K562 (cell line): Measurements from ENCODE around the gene DNAJB13. TPM values are rescaled to one million over a fixed set of nuclear protein-coding genes. Genes with fewer than 3 reads are reported as not detected.

ENCODE experiments used
- CBFA2T2 ChIP-seq: fragments of 450-650 bp; conservative IDR thresholded peaks from 2 replicates; pipeline ENCODE4 v1.6.1; 2017; ENCODE audit warnings: mild to moderate bottlenecking
- CREB1 ChIP-seq, 2 experiments: sonication (generic) in 1 of 2; formaldehyde crosslinking in 1 of 2; IDR thresholded peaks; 2 replicates each; pipeline versions ENCODE4 v1.6.1 to v1.8.0; 2012 to 2022; ENCODE audit warnings: inconsistent platforms in 1 of 2, mild to moderate bottlenecking in 1 of 2, missing genetic modification reagents in 1 of 2, moderate library complexity in 1 of 2
- DACH1 ChIP-seq: fragments of 450-650 bp; IDR thresholded peaks from 2 replicates; pipeline ENCODE4 v1.6.1; 2018; ENCODE audit not compliant: partially characterized antibody
- E4F1 ChIP-seq: fragments of 250-450 bp; sonication (Bioruptor Pico); IDR thresholded peaks from 2 replicates; pipeline ENCODE4 v1.5.0; 2021; ENCODE audit warnings: mild to moderate bottlenecking, borderline replicate concordance
- EHMT2 ChIP-seq: fragments of 450-650 bp; IDR thresholded peaks from 2 replicates; pipeline ENCODE4 v1.6.1; 2018; ENCODE audit warnings: antibody characterized with exemption
- EP400 ChIP-seq: fragments of 450-650 bp; IDR thresholded peaks from 2 replicates; pipeline ENCODE4 v1.6.1; 2017; ENCODE audit warnings: antibody characterized with exemption, mild to moderate bottlenecking, moderate library complexity
- ETS1 ChIP-seq: conservative IDR thresholded peaks from 2 replicates; pipeline ENCODE4 v1.6.1; 2011; ENCODE audit warnings: low read depth, mild to moderate bottlenecking, low read length; ENCODE audit not compliant: control insufficient read depth
- GABPA ChIP-seq: fragments of 200-800 bp; sonication (Bioruptor generic); conservative IDR thresholded peaks from 2 replicates; pipeline ENCODE4 v1.6.1; 2016; ENCODE audit warnings: low read depth, missing genetic modification characterization, missing compliant biosample characterization
- GABPB2 ChIP-seq: fragments of 250-450 bp; sonication (Bioruptor Pico); conservative IDR thresholded peaks from 2 replicates; pipeline ENCODE4 v1.5.1; 2021; ENCODE audit warnings: mild to moderate bottlenecking
- JUN ChIP-seq, 2 experiments: sonication (generic) in 1 of 2; formaldehyde crosslinking in 1 of 2; IDR thresholded peaks; 2 replicates each; pipeline versions ENCODE4 v1.6.1 to v1.8.0; 2012 to 2022; ENCODE audit warnings: borderline replicate concordance in 2 of 2, mild to moderate bottlenecking in 2 of 2, improper control_type of control experiment in 1 of 2, low read depth in 1 of 2, low read length in 1 of 2, missing genetic modification reagents in 1 of 2
- MTA2 ChIP-seq: fragments of 450-650 bp; IDR thresholded peaks from 2 replicates; pipeline ENCODE4 v1.6.1; 2016; ENCODE audit warnings: low read depth
- MYBL2 ChIP-seq, 2 experiments: fragments of 450-650 bp in 1 of 2; sonication (generic) in 1 of 2; formaldehyde crosslinking in 1 of 2; IDR thresholded peaks; 2 replicates each; pipeline versions ENCODE4 v1.6.1 to v1.8.1; 2017 to 2022; ENCODE audit warnings: borderline replicate concordance in 1 of 2, inconsistent platforms in 1 of 2, low read depth in 1 of 2, mild to moderate bottlenecking in 1 of 2, missing genetic modification reagents in 1 of 2, moderate library complexity in 1 of 2
- NELFE ChIP-seq: IDR thresholded peaks from 2 replicates; pipeline ENCODE4 v1.6.1; 2011; ENCODE audit warnings: mild to moderate bottlenecking; ENCODE audit not compliant: insufficient read depth, insufficient read length
- NFE2L1 ChIP-seq: fragments of 450-650 bp; IDR thresholded peaks from 2 replicates; pipeline ENCODE4 v1.6.1; 2016; ENCODE audit warnings: missing genetic modification characterization, low read depth, mild to moderate bottlenecking, missing compliant biosample characterization, moderate library complexity, borderline replicate concordance
- NUFIP1 ChIP-seq: fragments of 450-650 bp; IDR thresholded peaks from 2 replicates; pipeline ENCODE4 v1.6.1; 2018; ENCODE audit not compliant: partially characterized antibody
- POLR2AphosphoS2 ChIP-seq: IDR thresholded peaks from 2 replicates; pipeline ENCODE4 v1.6.1; 2012; ENCODE audit warnings: low read length, improper control_type of control experiment
- RBM17 ChIP-seq: fragments of 200-400 bp; formaldehyde crosslinking; IDR thresholded peaks from 2 replicates; pipeline ENCODE4 v1.6.1; 2017; ENCODE audit warnings: low read depth, mild to moderate bottlenecking, low read length, borderline replicate concordance
- RBM34 ChIP-seq: fragments of 200-400 bp; formaldehyde crosslinking; IDR thresholded peaks from 2 replicates; pipeline ENCODE4 v1.6.1; 2018; ENCODE audit warnings: low read length, borderline replicate concordance; ENCODE audit not compliant: insufficient read depth
- SMARCE1 ChIP-seq: fragments of 450-650 bp; IDR thresholded peaks from 2 replicates; pipeline ENCODE4 v1.7.1; 2016; ENCODE audit warnings: mild to moderate bottlenecking
- SRSF9 ChIP-seq: fragments of 200-400 bp; formaldehyde crosslinking; IDR thresholded peaks from 2 replicates; pipeline ENCODE4 v1.6.1; 2017; ENCODE audit warnings: low read depth, low read length, borderline replicate concordance
- SUPT5H ChIP-seq: fragments of 450-650 bp; IDR thresholded peaks from 2 replicates; pipeline ENCODE4 v1.6.1; 2016
- TBP ChIP-seq: optimal IDR thresholded peaks from 2 replicates; pipeline ENCODE3; 2011; ENCODE audit warnings: low read depth, low read length, improper control_type of control experiment
- ZEB2 ChIP-seq: fragments of 450-650 bp; IDR thresholded peaks from 2 replicates; pipeline ENCODE4 v1.6.1; 2016
- ZKSCAN8 ChIP-seq: fragments of 200-800 bp; sonication (Bioruptor generic); IDR thresholded peaks from 2 replicates; pipeline ENCODE4 v1.6.1; 2016; ENCODE audit warnings: missing genetic modification characterization, missing compliant biosample characterization
- ZNF12 ChIP-seq: sonication (generic); formaldehyde crosslinking; IDR thresholded peaks from 2 replicates; pipeline ENCODE4 v1.4.0; 2020; ENCODE audit warnings: mild to moderate bottlenecking, missing genetic modification reagents
- ZNF232 ChIP-seq: sonication (generic); formaldehyde crosslinking; IDR thresholded peaks from 2 replicates; pipeline ENCODE4 v1.8.0; 2022; ENCODE audit warnings: mild to moderate bottlenecking, missing genetic modification reagents
- polyA plus RNA-seq, 8 experiments: library from polyadenylated mRNA; depleted of rRNA in 4 of 8; stranded (reverse) in 5 of 8; unstranded in 3 of 8; fragments of >200 nt; fragmentation: Nextera tagmentation in 2 of 8; fragmentation: Illumina TruSeq in 1 of 8; extraction: Ambion mirVana in 2 of 8; extraction: Trizol in 1 of 8; gene quantifications; 2 replicates each; pipeline versions ENCODE4 v1.2.1 to v1.2.3, GENCODE V29; 2011 to 2014; ENCODE audit warnings: inconsistent platforms in 1 of 8, missing spikeins in 1 of 8
- total RNA-seq, 7 experiments: library from RNA; depleted of rRNA in 6 of 7; stranded (reverse); fragments of >200 nt in 6 of 7; fragmentation: Illumina TruSeq in 2 of 7; extraction: Trizol in 2 of 7; gene quantifications; 2 replicates each; pipeline versions ENCODE4 v1.2.1 to v1.2.3, GENCODE V29; 2011 to 2021; ENCODE audit warnings: low replicate concordance in 1 of 7

Gene DNAJB13
- total and polyA plus RNA-seq, 9 of the 15 experiments (the other 6 are each of a cell fraction or from before 2014, with no cell fraction given), result 0.14 TPM; not detected in 8

GRCh38 chr11:73982990-73983740, 32.3 kb downstream of the DNAJB13 start (continued):
- TF ChIP-seq EHMT2 (no peak), ZEB2 (peak; percentile 22; the same call in 1 of the 2 replicates), POLR2AphosphoS2 (no peak), NUFIP1 (peak; percentile 21), NELFE (no peak), GABPB2 (0 out of 2 replicates have a peak, but pooled peaks have one; percentile 39), GABPA (tag) (peak; percentile 60), MYBL2 (IDR thresholded peaks at IDR 0.05; ENCODE audit: low read depth) (peak; percentile 95), MYBL2 (CRISPR knock-in tag; IDR thresholded peaks at IDR 0.05; ENCODE audit: borderline replicate concordance) (no peak), ZNF12 (CRISPR knock-in tag) (no peak; the same call in 1 of the 2 replicates), TBP (peak; percentile 82), E4F1 (CRISPR knock-in tag) (no peak), SMARCE1 (peak; percentile 65), JUN (IDR thresholded peaks at IDR 0.05; ENCODE audit: borderline replicate concordance, low read depth, low read length) (peak; percentile 53; the same call in 1 of the 2 replicates), JUN (CRISPR knock-in tag; IDR thresholded peaks at IDR 0.05; ENCODE audit: borderline replicate concordance) (peak; percentile 95; the same call in 1 of the 2 replicates), ZNF232 (CRISPR knock-in tag) (peak; percentile 87; the same call in 1 of the 2 replicates), RBM34 (no peak), CREB1 (IDR thresholded peaks at IDR 0.05) (no peak; the same call in none of the 2 replicates), CREB1 (CRISPR knock-in tag; IDR thresholded peaks at IDR 0.05) (peak; percentile 88), SUPT5H (peak; percentile 95), SRSF9 (no peak), ZKSCAN8 (CRISPR knock-in tag) (no peak), NFE2L1 (tag) (no peak), ETS1 (peak; percentile 57; the same call in 1 of the 2 replicates), MTA2 (peak; percentile 4; the same call in 1 of the 2 replicates), RBM17 (no peak), EP400 (peak; percentile 94), CBFA2T2 (peak; percentile 66), DACH1 (peak; percentile 76)
